K562 (cell line): ENCODE measurements around the gene SHFL. TPM values are rescaled to one million over a fixed set of nuclear protein-coding genes. Genes with fewer than 3 reads are reported as not detected.

Experiments used
- BRD9 ChIP-seq: fragments of 450-650 bp; IDR thresholded peaks from 2 replicates; pipeline ENCODE4 v1.6.1; 2018; ENCODE audit warnings: low read depth; ENCODE audit not compliant: partially characterized antibody
- ELF4 ChIP-seq: fragments of 450-650 bp; formaldehyde crosslinking; IDR thresholded peaks from 2 replicates; pipeline ENCODE4 v1.4.0; 2022; ENCODE audit warnings: missing genetic modification characterization
- EZH2 ChIP-seq: IDR thresholded peaks from 2 replicates; pipeline ENCODE4 v1.6.1; 2012; ENCODE audit warnings: low read depth, mild to moderate bottlenecking, inconsistent platforms, low read length, borderline replicate concordance
- KHSRP ChIP-seq: fragments of 450-650 bp; IDR thresholded peaks from 2 replicates; pipeline ENCODE4 v1.6.1; 2017
- PCBP1 ChIP-seq: fragments of 200-400 bp; formaldehyde crosslinking; IDR thresholded peaks from 2 replicates; pipeline ENCODE4 v1.6.1; 2018; ENCODE audit warnings: mild to moderate bottlenecking, low read depth, low read length; ENCODE audit not compliant: poor library complexity, severe bottlenecking
- PTRF ChIP-seq: fragments of 450-650 bp; IDR thresholded peaks from 2 replicates; pipeline ENCODE4 v1.6.1; 2016; ENCODE audit warnings: mild to moderate bottlenecking, missing genetic modification characterization, missing compliant biosample characterization
- SIN3B ChIP-seq: fragments of 450-650 bp; IDR thresholded peaks from 2 replicates; pipeline ENCODE4 v1.6.1; 2017; ENCODE audit warnings: low read depth, mild to moderate bottlenecking, moderate library complexity
- ZKSCAN8 ChIP-seq: fragments of 200-800 bp; sonication (Bioruptor generic); IDR thresholded peaks from 2 replicates; pipeline ENCODE4 v1.6.1; 2016; ENCODE audit warnings: missing genetic modification characterization, missing compliant biosample characterization
- ZNF224 ChIP-seq: sonication (generic); formaldehyde crosslinking; IDR thresholded peaks from 2 replicates; pipeline ENCODE4 v1.8.0; 2022; ENCODE audit warnings: mild to moderate bottlenecking, missing genetic modification reagents
- ZNF24 ChIP-seq: fragments of 450-650 bp; IDR thresholded peaks from 2 replicates; pipeline ENCODE4 v1.6.1; 2016
- ZNF384 ChIP-seq: IDR thresholded peaks from 2 replicates; pipeline ENCODE4 v1.6.1; 2012; ENCODE audit warnings: low read depth, low read length, improper control_type of control experiment
- polyA plus RNA-seq, 8 experiments: library from polyadenylated mRNA; depleted of rRNA in 4 of 8; stranded (reverse) in 5 of 8; unstranded in 3 of 8; fragments of >200 nt; fragmentation: Nextera tagmentation in 2 of 8; fragmentation: Illumina TruSeq in 1 of 8; extraction: Ambion mirVana in 2 of 8; extraction: Trizol in 1 of 8; gene quantifications; 2 replicates each; pipeline versions ENCODE4 v1.2.1 to v1.2.3, GENCODE V29; 2011 to 2014; ENCODE audit warnings: inconsistent platforms in 1 of 8, missing spikeins in 1 of 8
- total RNA-seq, 7 experiments: library from RNA; depleted of rRNA in 6 of 7; stranded (reverse); fragments of >200 nt in 6 of 7; fragmentation: Illumina TruSeq in 2 of 7; extraction: Trizol in 2 of 7; gene quantifications; 2 replicates each; pipeline versions ENCODE4 v1.2.1 to v1.2.3, GENCODE V29; 2011 to 2021; ENCODE audit warnings: low replicate concordance in 1 of 7
- TF ChIP-seq, protein P1 (sequence below), 2 experiments: fragments of 250-450 bp in 1 of 2; fragments of 450-650 bp in 1 of 2; sonication (Bioruptor Pico) in 1 of 2; IDR thresholded peaks; 2 replicates each; pipeline versions ENCODE4 v1.6.1 to v1.8.0; 2016 to 2021; ENCODE audit warnings: mild to moderate bottlenecking in 2 of 2, moderate library complexity in 2 of 2, missing compliant biosample characterization in 1 of 2, missing genetic modification characterization in 1 of 2
- TF ChIP-seq, protein P2 (sequence below): sonication (generic); formaldehyde crosslinking; IDR thresholded peaks from 2 replicates; pipeline ENCODE4 v1.8.0; 2023; ENCODE audit warnings: mild to moderate bottlenecking, missing genetic modification reagents
- TF ChIP-seq, protein P3 (sequence below): fragments of 450-650 bp; IDR thresholded peaks from 2 replicates; pipeline ENCODE4 v1.6.1; 2016; ENCODE audit warnings: antibody characterized with exemption
- TF ChIP-seq, protein P4 (sequence below): sonication (generic); formaldehyde crosslinking; IDR thresholded peaks from 2 replicates; pipeline ENCODE4 v1.8.0; 2022; ENCODE audit warnings: mild to moderate bottlenecking, low read depth, missing genetic modification reagents
- TF ChIP-seq, protein P5 (sequence below): sonication (generic); formaldehyde crosslinking; IDR thresholded peaks from 2 replicates; pipeline ENCODE4 v1.8.1; 2023; ENCODE audit warnings: mild to moderate bottlenecking, missing genetic modification reagents
- TF ChIP-seq, protein P6 (sequence below): fragments of 250-450 bp; sonication (Bioruptor Pico); IDR thresholded peaks from 2 replicates; pipeline ENCODE4 v1.8.0; 2021; ENCODE audit warnings: moderate library complexity, mild to moderate bottlenecking, inconsistent platforms

The SHFL gene
- total and polyA plus RNA-seq, 9 of the 15 experiments (the other 6 are each of a cell fraction or from before 2014, with no cell fraction given): 1.5 to 25.7 (median 13.0) TPM

DNA sequence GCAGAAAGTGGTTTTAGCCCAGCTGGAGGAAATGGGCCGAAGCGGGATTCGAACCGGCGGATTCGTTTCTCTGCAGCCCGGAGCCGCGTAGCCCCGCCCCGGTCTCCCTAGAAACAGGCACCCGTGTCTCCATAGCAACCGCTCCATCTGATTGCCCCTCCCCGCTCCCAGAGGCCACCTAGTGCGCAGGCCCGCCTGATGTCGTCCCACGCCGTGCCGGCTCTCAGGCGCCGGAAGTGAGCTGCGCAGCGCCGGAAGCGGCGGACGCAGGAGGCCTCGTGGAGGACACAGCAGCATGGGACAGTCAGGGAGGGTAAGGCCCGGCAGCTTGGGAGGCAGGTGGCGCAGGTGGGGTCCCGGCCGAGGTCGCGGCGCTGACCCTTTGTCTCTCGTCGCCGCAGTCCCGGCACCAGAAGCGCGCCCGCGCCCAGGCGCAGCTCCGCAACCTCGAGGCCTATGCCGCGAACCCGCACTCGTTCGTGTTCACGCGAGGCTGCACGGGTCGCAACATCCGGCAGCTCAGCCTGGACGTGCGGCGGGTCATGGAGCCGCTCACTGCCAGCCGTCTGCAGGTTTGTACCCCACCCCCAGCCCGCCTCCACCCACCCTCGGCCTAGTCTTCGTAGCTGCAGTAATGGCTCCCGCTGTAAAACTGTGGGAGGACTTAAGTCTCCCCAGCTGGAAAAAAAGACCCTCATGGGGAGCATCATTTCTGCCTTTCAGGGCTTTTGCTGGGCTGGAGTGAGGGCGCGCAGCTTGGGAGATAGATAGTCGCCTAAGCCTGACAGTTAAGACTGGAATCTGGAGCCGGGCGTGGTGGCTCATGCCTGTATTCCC, 20.2 kb downstream of the SHFL start, which contains the start of gene PPAN (continued):
- TF ChIP-seq ZNF384: no peak
- TF ChIP-seq, protein P1, sequence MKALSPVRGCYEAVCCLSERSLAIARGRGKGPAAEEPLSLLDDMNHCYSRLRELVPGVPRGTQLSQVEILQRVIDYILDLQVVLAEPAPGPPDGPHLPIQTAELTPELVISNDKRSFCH (CRISPR knock-in tag; IDR thresholded peaks at IDR 0.05): no peak
- TF ChIP-seq, protein P1 (tag; IDR thresholded peaks at IDR 0.05): peak; percentile 62; the same call in 1 of the 2 replicates
- TF ChIP-seq PCBP1: peak; percentile 89
- TF ChIP-seq ZNF24: no peak
- TF ChIP-seq KHSRP: no peak
- TF ChIP-seq, protein P2, sequence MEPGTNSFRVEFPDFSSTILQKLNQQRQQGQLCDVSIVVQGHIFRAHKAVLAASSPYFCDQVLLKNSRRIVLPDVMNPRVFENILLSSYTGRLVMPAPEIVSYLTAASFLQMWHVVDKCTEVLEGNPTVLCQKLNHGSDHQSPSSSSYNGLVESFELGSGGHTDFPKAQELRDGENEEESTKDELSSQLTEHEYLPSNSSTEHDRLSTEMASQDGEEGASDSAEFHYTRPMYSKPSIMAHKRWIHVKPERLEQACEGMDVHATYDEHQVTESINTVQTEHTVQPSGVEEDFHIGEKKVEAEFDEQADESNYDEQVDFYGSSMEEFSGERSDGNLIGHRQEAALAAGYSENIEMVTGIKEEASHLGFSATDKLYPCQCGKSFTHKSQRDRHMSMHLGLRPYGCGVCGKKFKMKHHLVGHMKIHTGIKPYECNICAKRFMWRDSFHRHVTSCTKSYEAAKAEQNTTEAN: no peak
- TF ChIP-seq, protein P3, sequence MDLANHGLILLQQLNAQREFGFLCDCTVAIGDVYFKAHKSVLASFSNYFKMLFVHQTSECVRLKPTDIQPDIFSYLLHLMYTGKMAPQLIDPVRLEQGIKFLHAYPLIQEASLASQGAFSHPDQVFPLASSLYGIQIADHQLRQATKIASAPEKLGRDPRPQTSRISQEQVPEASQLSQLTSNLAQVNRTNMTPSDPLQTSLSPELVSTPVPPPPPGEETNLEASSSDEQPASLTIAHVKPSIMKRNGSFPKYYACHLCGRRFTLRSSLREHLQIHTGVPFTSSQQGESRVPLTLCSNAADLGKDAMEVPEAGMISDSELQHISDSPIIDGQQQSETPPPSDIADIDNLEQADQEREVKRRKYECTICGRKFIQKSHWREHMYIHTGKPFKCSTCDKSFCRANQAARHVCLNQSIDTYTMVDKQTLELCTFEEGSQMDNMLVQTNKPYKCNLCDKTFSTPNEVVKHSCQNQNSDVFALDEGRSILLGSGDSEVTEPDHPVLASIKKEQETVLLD: peak; percentile 73; the same call in 1 of the 2 replicates
- no peak for TF ChIP-seq BRD9
- TF ChIP-seq, protein P4, sequence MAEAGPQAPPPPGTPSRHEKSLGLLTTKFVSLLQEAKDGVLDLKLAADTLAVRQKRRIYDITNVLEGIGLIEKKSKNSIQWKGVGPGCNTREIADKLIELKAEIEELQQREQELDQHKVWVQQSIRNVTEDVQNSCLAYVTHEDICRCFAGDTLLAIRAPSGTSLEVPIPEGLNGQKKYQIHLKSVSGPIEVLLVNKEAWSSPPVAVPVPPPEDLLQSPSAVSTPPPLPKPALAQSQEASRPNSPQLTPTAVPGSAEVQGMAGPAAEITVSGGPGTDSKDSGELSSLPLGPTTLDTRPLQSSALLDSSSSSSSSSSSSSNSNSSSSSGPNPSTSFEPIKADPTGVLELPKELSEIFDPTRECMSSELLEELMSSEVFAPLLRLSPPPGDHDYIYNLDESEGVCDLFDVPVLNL (CRISPR knock-in tag): no peak
- no peak for TF ChIP-seq ZKSCAN8 (CRISPR knock-in tag)
- TF ChIP-seq, protein P5, sequence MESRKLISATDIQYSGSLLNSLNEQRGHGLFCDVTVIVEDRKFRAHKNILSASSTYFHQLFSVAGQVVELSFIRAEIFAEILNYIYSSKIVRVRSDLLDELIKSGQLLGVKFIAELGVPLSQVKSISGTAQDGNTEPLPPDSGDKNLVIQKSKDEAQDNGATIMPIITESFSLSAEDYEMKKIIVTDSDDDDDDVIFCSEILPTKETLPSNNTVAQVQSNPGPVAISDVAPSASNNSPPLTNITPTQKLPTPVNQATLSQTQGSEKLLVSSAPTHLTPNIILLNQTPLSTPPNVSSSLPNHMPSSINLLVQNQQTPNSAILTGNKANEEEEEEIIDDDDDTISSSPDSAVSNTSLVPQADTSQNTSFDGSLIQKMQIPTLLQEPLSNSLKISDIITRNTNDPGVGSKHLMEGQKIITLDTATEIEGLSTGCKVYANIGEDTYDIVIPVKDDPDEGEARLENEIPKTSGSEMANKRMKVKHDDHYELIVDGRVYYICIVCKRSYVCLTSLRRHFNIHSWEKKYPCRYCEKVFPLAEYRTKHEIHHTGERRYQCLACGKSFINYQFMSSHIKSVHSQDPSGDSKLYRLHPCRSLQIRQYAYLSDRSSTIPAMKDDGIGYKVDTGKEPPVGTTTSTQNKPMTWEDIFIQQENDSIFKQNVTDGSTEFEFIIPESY (CRISPR knock-in tag): peak; percentile 9; the same call in 1 of the 2 replicates
- TF ChIP-seq PTRF (tag): no peak
- TF ChIP-seq SIN3B: peak; percentile 96
- no peak for TF ChIP-seq EZH2
- TF ChIP-seq ELF4 (CRISPR knock-in tag): no peak
- TF ChIP-seq ZNF224: no peak
- TF ChIP-seq, protein P6, sequence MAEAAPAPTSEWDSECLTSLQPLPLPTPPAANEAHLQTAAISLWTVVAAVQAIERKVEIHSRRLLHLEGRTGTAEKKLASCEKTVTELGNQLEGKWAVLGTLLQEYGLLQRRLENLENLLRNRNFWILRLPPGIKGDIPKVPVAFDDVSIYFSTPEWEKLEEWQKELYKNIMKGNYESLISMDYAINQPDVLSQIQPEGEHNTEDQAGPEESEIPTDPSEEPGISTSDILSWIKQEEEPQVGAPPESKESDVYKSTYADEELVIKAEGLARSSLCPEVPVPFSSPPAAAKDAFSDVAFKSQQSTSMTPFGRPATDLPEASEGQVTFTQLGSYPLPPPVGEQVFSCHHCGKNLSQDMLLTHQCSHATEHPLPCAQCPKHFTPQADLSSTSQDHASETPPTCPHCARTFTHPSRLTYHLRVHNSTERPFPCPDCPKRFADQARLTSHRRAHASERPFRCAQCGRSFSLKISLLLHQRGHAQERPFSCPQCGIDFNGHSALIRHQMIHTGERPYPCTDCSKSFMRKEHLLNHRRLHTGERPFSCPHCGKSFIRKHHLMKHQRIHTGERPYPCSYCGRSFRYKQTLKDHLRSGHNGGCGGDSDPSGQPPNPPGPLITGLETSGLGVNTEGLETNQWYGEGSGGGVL (CRISPR knock-in tag): no peak
